ENCODE data around the gene TTYH3.
"Not testable (repeated sequence)": the region's sequence is repeated elsewhere in the genome, so short reads cannot be mapped to it uniquely, and the experiment has no call there.

The TTYH3 gene

GRCh38 chr7:2689951-2690705 is 58.3 kb downstream of the TTYH3 start:
- no peak for DNase-seq

- DNase-seq, result no peak
Observed at GRCh38 chr7:2691011-2691707, 59.4 kb downstream of the TTYH3 start.

- DNase-seq, result not testable (repeated sequence)
Observed at GRCh38 chr7:2691932-2692439, 60.2 kb downstream of the TTYH3 start.

GRCh38 chr7:2692543-2692942 is 60.8 kb downstream of the TTYH3 start:
- DNase-seq, result no peak

GRCh38 chr7:2693420-2694121 is 61.8 kb downstream of the TTYH3 start:
- DNase-seq, result not testable (repeated sequence)

- DNase-seq, result not testable (repeated sequence)
Observed at GRCh38 chr7:2694122-2694436, 62.3 kb downstream of the TTYH3 start.

- no peak for DNase-seq
Observed at GRCh38 chr7:2698581-2699288, 66.9 kb downstream of the TTYH3 start.

- DNase-seq, result no peak
Observed at GRCh38 chr7:2699289-2699620, 67.5 kb downstream of the TTYH3 start.

GRCh38 chr7:2700141-2700850 is 68.5 kb downstream of the TTYH3 start:
- no peak for DNase-seq

GRCh38 chr7:2701424-2701823 is 69.6 kb downstream of the TTYH3 start:
- DNase-seq, result no peak

- DNase-seq, result no peak
Observed at GRCh38 chr7:2701832-2702593, 70.2 kb downstream of the TTYH3 start.

GRCh38 chr7:2702594-2702957 is 70.8 kb downstream of the TTYH3 start:
- DNase-seq, result no peak

GRCh38 chr7:2705371-2706096 is 73.7 kb downstream of the TTYH3 start:
- DNase-seq, result no peak

- no peak for DNase-seq
Observed at GRCh38 chr7:2706685-2707126, 74.9 kb downstream of the TTYH3 start.

GRCh38 chr7:2707481-2707880 is 75.7 kb downstream of the TTYH3 start:
- no peak for DNase-seq

- no peak for DNase-seq
Observed at GRCh38 chr7:2708041-2708440, 76.3 kb downstream of the TTYH3 start.

- DNase-seq, result no peak
Observed at GRCh38 chr7:2708547-2709310, 76.9 kb downstream of the TTYH3 start.

GRCh38 chr7:2709553-2710285 is 77.9 kb downstream of the TTYH3 start:
- DNase-seq, result no peak

- DNase-seq, result no peak
Observed at GRCh38 chr7:2710286-2710655, 78.5 kb downstream of the TTYH3 start.

Data from NCI-H2227 treated with DMSO at 0.1 percent for 48 hours (cell line).